UCSD-AML1 (cell line): ENCODE data around the gene PDX1.

ENCODE experiments used
- DNase-seq: peaks from one replicate; lab custom pipeline; 2025; ENCODE audit not compliant: unreplicated experiment; lab: John Stamatoyannopoulos, UW

Gene PDX1

GRCh38 chr13:27921961-27922882 is 2.4 kb downstream of the PDX1 start:
- no peak for DNase-seq

GRCh38 chr13:27922883-27923612 is 3.2 kb downstream of the PDX1 start:
- no peak for DNase-seq

DNA sequence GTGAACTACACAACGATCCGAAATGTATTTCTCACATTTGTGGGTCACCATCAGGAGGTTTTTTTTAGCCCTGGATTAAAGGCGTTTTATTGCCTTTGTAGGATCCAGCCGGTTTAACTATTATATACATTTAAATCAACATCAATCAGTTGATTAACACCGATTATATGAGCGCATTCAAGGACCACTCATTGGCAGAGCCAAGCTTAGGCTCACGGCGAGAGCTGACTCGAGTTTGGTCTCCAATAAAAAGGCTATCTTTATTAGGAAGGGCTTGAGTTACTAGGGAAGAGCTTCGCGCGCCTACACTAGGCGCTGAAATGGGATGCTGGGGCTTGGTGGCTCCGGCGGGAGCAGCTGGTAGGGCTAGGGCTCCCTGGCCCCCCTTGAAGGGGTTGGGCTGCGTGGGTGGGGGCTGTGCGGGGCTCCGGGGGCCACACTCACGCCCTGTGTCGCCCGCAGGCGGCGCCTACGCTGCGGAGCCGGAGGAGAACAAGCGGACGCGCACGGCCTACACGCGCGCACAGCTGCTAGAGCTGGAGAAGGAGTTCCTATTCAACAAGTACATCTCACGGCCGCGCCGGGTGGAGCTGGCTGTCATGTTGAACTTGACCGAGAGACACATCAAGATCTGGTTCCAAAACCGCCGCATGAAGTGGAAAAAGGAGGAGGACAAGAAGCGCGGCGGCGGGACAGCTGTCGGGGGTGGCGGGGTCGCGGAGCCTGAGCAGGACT is 4.2 kb downstream of the PDX1 start:
- no peak for DNase-seq

- DNase-seq = no peak
These were observed 4.8 kb downstream of the PDX1 start for GRCh38 chr13:27924529-27925141.

DNA sequence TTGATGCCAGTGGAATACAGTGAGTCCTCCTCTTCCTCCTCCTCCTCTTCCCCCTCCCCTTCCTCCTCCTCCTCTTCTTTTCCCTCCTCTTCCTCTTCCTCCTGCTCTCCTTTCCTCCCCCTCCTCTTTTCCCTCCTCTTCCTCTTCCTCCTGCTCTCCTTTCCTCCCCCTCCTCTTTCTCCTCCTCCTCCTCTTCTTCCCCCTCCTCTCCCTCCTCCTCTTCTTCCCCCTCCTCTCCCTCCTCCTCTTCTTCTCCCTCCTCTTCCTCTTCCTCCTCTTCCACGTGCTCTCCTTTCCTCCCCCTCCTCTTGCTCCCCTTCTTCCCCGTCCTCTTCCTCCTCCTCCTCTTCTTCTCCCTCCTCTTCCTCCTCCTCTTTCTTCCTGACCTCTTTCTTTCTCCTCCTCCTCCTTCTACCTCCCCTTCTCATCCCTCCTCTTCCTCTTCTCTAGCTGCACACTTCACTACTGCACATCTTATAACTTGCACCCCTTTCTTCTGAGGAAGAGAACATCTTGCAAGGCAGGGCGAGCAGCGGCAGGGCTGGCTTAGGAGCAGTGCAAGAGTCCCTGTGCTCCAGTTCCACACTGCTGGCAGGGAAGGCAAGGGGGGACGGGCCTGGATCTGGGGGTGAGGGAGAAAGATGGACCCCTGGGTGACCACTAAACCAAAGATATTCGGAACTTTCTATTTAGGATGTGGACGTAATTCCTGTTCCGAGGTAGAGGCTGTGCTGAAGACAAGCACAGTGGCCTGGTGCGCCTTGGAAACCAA is 5.6 kb downstream of the PDX1 start:
- DNase-seq = no peak

DNA sequence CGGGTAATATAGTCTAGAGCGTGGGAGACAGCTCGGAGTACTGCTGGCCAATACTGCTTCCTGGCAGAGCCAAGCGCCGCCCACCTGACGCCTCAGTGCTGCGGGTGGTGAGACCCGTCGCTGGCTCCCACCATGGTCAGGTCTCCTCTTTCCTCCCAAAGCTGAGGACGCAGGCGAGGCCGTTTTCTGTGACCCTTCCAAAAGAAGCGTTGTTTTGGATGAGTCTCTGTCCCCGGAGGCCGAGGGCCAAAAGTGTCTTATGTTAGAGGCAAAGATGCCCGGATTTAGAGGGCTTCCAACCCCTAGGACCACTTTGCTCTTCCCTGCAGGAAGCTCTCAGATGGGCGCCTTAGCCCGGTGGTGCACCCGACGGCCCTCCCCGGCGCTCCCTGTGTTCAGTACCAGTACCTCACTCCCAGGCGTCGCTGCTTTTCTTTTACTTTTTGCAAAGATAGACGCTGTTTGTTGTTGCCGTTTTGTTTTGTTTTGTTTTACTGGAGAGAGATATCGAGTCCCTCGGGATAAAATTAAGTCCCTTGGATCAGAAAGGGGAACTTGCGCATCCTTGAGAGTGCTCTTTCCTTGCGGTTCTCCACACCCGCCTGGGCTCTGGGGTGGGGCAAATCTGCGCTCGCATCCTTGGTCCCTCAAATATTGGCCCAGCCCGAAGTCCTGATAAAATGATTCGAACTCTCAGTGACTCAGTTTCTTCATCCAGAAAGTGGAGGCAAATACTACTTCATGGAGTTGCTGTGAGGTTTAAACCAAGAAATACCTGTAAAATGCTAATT is 7.0 kb downstream of the PDX1 start:
- no peak for DNase-seq

DNA sequence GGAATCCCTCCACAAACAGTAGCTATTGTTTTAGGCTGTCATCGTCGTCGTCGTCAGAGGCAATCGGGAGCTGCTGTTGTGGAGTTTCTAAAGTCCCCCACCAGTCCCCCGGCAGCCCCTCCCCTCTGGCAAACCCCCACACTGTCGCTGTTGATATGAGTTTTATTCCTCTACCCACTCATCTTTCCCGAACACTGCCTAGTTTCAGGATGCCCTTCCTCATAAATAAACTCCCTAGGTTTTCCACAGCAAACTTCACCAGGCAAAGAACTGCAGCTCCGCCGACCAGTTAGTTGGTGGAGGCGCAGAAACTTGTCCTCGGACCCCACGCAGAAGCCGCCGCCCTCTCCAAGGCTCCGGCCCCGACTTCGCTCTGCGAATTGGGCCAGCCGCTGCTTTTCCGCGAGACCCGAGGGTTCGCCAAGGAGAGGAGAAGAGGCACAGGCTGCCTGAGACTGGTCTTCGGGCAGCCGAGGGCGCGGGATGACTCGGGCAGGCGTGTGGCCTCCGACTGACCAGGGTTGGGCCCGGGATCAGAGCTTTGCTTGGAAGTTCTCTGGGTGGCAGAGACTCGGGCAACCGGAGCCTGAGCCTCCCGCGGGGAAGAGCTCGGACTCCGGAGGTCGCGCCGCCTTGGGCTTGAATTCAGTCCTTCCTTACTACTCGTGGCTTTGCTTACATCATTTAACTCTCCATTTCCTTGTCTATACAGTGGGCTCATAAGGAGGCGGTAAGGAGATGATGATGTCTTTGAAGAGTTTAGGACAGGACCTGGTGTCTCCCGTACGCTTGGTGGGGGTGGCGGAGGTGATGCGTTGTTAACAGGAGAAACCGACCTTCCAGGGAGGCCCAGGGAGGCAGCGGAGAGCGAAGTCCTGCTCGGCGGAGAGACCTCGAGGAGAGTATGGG is 7.9 kb downstream of the PDX1 start:
- DNase-seq = no peak

- no peak for DNase-seq
These were observed 8.6 kb downstream of the PDX1 start for GRCh38 chr13:27928353-27928804.

GRCh38 chr13:27928805-27929753 is 9.3 kb downstream of the PDX1 start:
- DNase-seq = no peak

GRCh38 chr13:27929868-27930267 is 10.1 kb downstream of the PDX1 start:
- no peak for DNase-seq

- DNase-seq = no peak
These were observed 13.3 kb downstream of the PDX1 start for GRCh38 chr13:27933118-27933517.

DNA sequence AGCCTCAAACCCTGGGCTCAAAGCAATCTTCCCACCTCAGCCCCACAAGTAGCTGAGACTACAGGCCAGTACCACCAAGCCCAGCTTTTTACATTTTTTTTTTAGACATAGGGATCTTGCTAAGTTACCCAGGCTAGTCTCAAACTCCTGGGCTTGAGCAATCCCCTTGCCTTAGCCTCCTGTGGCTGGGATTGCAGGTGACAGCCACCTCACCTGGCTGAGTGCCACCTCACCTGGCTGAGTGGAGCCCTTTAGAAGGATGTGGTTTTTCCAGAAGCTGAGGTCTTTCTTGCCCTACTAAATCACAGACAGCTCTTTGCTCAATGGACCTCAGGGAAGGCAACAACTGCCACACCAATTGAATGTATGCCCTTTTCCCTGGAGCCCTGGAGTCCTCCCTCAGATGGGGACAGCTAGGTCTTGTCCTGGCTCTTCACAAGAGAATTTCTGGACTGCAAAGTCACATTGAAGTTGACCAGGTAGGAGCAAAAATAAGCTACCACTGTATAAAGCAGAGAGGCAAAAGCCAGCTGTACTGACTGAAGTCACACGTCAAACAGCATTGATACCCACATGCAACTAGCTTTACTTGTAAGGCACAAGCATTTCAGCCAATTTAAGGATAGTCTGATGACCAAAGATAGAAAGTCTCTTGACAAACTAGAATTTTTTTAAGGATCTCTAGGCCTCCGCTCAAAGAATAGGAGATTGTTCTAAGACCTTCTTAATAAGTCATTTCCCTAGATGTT is 14.0 kb downstream of the PDX1 start:
- DNase-seq = no peak

- no peak for DNase-seq
These were observed 23.2 kb downstream of the PDX1 start for GRCh38 chr13:27942972-27943371.

DNA sequence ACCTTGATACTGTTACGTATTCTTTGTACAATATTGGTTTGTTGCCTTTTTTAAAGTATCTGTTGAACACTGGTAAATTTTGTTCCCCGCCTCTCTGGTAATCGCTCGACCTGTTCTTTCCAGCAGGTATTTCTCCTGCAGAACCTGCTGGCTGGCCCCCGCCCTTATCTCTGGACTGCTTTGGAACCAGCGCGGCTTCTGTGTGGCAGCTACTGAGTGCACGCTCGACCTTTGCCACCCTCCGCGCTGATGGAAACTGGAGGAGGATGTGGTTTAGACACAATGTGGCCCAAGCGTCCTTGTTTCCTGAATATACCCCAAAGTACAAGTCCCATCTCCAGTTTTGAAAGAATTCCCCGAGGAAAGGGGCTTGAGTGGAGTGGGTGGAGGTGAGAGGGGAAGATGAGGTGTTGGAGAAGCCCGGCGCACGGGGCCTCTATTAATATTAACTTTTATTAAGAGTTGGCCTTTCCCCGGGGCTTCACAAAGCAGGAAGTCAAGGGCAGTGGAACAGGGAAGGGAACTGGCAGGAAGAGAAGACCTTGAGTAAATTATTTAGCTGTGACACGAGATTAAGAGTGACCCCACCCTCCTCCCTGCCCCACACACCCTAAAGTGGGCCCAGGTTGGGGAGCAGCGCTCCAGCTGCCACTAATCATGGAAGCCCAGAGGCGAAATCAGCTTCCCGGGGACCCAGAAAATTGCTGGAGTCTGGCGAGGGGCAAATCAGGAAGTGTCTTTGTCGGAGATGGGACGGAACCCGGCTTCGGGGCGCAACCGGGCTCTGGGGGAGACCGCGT is 33.3 kb downstream of the PDX1 start:
- peak; percentile 58 for DNase-seq

DNA sequence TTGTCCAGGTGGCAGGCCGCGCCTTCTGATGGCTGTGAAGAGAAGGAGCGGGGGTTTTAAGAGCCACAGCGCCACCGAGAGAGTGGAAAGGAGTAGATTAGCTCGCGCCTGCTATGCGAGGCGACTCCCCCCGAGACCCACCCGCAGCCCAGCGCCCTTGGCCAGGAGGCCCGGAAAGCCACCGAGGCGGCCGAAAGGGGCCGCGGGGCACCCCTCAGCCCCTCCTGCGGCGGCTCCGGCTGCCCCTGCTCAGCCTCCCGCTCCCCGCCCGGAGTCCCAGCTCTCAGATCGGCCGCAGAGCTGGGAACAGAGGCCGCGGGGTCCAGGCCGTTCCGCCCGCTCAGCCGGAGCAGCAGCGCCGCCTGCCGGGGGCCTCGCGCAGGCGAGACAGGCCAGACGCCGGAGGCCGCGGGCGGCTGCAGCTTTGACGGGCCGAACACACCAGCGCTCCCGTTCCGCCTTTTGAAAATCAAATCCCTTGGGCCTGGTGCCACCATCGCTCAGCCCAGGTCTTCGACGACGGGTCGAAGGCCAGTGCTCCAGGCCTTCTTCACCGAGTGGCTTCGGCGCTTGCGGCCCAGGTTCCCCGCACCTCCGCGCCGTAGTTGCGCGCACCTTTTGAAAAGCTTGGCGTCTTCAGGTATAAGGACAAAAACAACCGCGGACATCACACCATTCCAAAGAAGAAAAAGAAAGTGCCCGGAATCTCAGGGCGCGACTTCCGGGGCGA is 34.0 kb downstream of the PDX1 start:
- DNase-seq = peak; percentile 87
